Measurements from ENCODE around the gene NFASC.

Gene NFASC

DNA sequence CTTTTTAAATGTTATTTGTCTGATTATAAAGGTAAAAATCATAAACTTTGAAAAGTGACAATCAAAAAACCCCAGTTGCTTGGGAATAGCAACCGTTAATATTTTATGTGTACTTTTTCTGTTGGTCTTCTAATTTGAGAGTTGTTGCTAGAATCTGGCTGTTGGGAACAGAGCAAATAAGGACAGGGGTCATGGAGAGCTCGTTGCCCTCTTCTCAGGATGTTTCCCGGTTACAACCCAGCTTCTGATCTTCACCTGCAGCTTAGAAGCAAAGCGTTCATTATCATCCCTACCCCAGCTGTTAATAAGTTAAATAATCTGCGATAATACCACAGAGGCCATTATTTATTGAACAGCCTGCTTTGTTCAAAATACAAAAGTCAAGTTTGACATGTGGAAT lies 22.1 kb upstream of the NFASC start:
- H3K27ac ChIP-seq (ENCODE audit: low read depth, low read length): no peak overlapping the region
- H3K79me2 ChIP-seq (ENCODE audit: insufficient read depth, low read length): no peaks in the 10 kb centered on the region
- no peaks in the 10 kb centered on the region for H3K27me3 ChIP-seq (ENCODE audit: low read length)
- TF ChIP-seq, protein P1, sequence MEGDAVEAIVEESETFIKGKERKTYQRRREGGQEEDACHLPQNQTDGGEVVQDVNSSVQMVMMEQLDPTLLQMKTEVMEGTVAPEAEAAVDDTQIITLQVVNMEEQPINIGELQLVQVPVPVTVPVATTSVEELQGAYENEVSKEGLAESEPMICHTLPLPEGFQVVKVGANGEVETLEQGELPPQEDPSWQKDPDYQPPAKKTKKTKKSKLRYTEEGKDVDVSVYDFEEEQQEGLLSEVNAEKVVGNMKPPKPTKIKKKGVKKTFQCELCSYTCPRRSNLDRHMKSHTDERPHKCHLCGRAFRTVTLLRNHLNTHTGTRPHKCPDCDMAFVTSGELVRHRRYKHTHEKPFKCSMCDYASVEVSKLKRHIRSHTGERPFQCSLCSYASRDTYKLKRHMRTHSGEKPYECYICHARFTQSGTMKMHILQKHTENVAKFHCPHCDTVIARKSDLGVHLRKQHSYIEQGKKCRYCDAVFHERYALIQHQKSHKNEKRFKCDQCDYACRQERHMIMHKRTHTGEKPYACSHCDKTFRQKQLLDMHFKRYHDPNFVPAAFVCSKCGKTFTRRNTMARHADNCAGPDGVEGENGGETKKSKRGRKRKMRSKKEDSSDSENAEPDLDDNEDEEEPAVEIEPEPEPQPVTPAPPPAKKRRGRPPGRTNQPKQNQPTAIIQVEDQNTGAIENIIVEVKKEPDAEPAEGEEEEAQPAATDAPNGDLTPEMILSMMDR (IDR thresholded peaks at IDR 0.05; ENCODE audit: insufficient read depth, low read length, poor library complexity, severe bottlenecking): no peak
- no peak for TF ChIP-seq EZH2phosphoT487 (conservative IDR thresholded peaks at IDR 0.05; ENCODE audit: low read length)
- no peak overlapping the region for H3K4me2 ChIP-seq (ENCODE audit: low read depth, low read length, poor library complexity, severe bottlenecking)
- no peak overlapping the region for H2AFZ ChIP-seq (ENCODE audit: low read depth, low read length, severe bottlenecking)
- no peak overlapping the region for H3K9ac ChIP-seq (ENCODE audit: low read length)
- H3K36me3 ChIP-seq (ENCODE audit: low read length): no peaks in the 10 kb centered on the region
- no peak overlapping the region for H3K4me3 ChIP-seq (ENCODE audit: insufficient read depth, low read length, poor library complexity, severe bottlenecking)
- H4K20me1 ChIP-seq (ENCODE audit: low read depth, low read length): no peaks in the 10 kb centered on the region
- H3F3A ChIP-seq (ENCODE audit: insufficient read depth): no peaks in the 10 kb centered on the region
- H3K9me2 ChIP-seq (replicated peaks; ENCODE audit: insufficient read depth, low read length): no peaks in the 10 kb centered on the region
- H3K9me3 ChIP-seq (ENCODE audit: insufficient read depth, low read length): no peaks in the 10 kb centered on the region

DNA sequence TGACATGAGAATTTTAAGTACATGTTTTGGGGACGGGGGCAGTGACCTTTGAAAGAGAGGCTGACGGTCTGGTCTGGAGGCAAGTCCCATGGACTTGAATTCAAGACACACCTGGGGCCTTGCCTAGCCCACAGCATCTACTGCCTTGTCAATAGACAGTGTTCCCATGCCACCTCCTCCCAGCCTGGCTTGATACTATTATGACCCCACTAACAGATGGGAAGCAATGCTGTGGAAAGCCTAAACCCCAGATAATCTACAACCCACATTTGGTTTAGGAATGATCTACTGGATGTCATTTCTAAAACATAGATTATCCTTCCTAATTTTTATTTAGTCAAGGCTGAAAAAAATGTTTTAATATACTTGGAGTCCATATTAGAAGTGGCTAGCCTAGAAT lies 17.8 kb upstream of the NFASC start:
- Histone ChIP-seq H3F3A (ENCODE audit: insufficient read depth) (no peaks in the 10 kb centered on the region), H3K9ac (ENCODE audit: low read length) (no peak overlapping the region), H3K9me3 (ENCODE audit: insufficient read depth, low read length) (no peaks in the 10 kb centered on the region), H3K9me2 (replicated peaks; ENCODE audit: insufficient read depth, low read length) (no peaks in the 10 kb centered on the region), H3K79me2 (ENCODE audit: insufficient read depth, low read length) (no peaks in the 10 kb centered on the region), H3K36me3 (ENCODE audit: low read length) (no peaks in the 10 kb centered on the region), H2AFZ (ENCODE audit: low read depth, low read length, severe bottlenecking) (no peak overlapping the region), H3K27me3 (ENCODE audit: low read length) (no peaks in the 10 kb centered on the region), H3K4me2 (ENCODE audit: low read depth, low read length, poor library complexity, severe bottlenecking) (no peak overlapping the region), H4K20me1 (ENCODE audit: low read depth, low read length) (no peaks in the 10 kb centered on the region), H3K4me3 (ENCODE audit: insufficient read depth, low read length, poor library complexity, severe bottlenecking) (no peak overlapping the region), H3K27ac (ENCODE audit: low read depth, low read length) (no peak overlapping the region)
- no peak for TF ChIP-seq EZH2phosphoT487 (conservative IDR thresholded peaks at IDR 0.05; ENCODE audit: low read length)
- TF ChIP-seq, protein P1 (IDR thresholded peaks at IDR 0.05; ENCODE audit: insufficient read depth, low read length, poor library complexity, severe bottlenecking): no peak

DNA sequence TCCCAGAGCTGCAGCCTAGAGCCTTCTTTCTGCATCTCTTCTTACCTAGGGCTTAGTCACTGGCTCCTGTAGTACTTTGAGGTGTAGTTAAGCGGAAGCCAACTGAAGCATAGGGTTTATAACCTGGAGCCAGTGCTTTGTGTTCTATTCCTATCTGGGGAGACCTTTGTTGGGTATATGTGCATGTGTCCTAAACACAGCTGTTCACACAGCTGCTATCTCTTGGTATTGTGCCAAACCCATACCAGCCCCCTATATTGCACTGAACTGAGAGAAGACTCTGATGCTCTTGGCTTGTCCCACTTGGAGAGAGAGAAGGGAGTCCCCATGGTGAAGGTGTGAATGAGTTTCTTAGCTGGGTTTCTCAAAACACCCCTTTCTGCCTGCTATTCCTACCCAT lies 17.2 kb upstream of the NFASC start:
- Histone ChIP-seq H3K4me2 (ENCODE audit: low read depth, low read length, poor library complexity, severe bottlenecking) (no peak overlapping the region), H3K9me2 (replicated peaks; ENCODE audit: insufficient read depth, low read length) (no peaks in the 10 kb centered on the region), H3K9ac (ENCODE audit: low read length) (no peak overlapping the region), H3K79me2 (ENCODE audit: insufficient read depth, low read length) (no peaks in the 10 kb centered on the region), H3K9me3 (ENCODE audit: insufficient read depth, low read length) (no peaks in the 10 kb centered on the region), H2AFZ (ENCODE audit: low read depth, low read length, severe bottlenecking) (no peak overlapping the region), H4K20me1 (ENCODE audit: low read depth, low read length) (no peaks in the 10 kb centered on the region), H3K4me3 (ENCODE audit: insufficient read depth, low read length, poor library complexity, severe bottlenecking) (no peak overlapping the region), H3F3A (ENCODE audit: insufficient read depth) (no peaks in the 10 kb centered on the region), H3K27ac (ENCODE audit: low read depth, low read length) (no peak overlapping the region), H3K27me3 (ENCODE audit: low read length) (no peaks in the 10 kb centered on the region), H3K36me3 (ENCODE audit: low read length) (no peaks in the 10 kb centered on the region)
- TF ChIP-seq EZH2phosphoT487 (conservative IDR thresholded peaks at IDR 0.05; ENCODE audit: low read length): no peak
- TF ChIP-seq, protein P1 (IDR thresholded peaks at IDR 0.05; ENCODE audit: insufficient read depth, low read length, poor library complexity, severe bottlenecking): no peak

All from SU-DHL-6 (cell line).